ENCODE measurements around the gene IL4I1. TPM values are rescaled to one million over a fixed set of nuclear protein-coding genes. Genes with fewer than 3 reads are reported as not detected.

IL4I1 gene
- total RNA-seq, 4 donors from 2014 or later, result 0.15 to 1.1 TPM; not detected in 2

GRCh38 chr19:49932731-49933131 lies 36.0 kb upstream of the IL4I1 start:
- Histone ChIP-seq H3K36me3 (no peaks in the 10 kb centered on the region), H3K27ac (no peak overlapping the region), H3K9me3 (no peaks in the 10 kb centered on the region), H3K27me3 (no peaks in the 10 kb centered on the region), H3K4me1 (peaks cover 12 to 18% of the 10 kb centered on the region in 2 donors), H3K4me3 (no peak overlapping the region)
- TF ChIP-seq CTCF (IDR thresholded peaks at IDR 0.05 in 4 of 5, conservative IDR thresholded peaks at IDR 0.05 in 1 of 5) (no peak), POLR2A (IDR thresholded peaks at IDR 0.05) (no peak)
- intact Hi-C loops (cut with DNase I; ENCODE audit: low total_unique reads), result loop anchor here (5.0 kb wide), 1 partner anchor 70 kb away; no protein-coding TSS in a partner anchor
- in situ Hi-C loops (cut with MboI; ENCODE audit: low sequenced_read_pairs in 4 of 4), result loop anchor here in 3 of 4 donors (25.0 kb wide), 1 partner anchor 205 kb away; no protein-coding TSS in a partner anchor
- ATAC-seq (no peak), DNase-seq (no peak)

GRCh38 chr19:49932041-49932451 lies 35.4 kb upstream of the IL4I1 start:
- intact Hi-C loops (cut with DNase I; ENCODE audit: low total_unique reads) (loop anchor here (5.0 kb wide), 1 partner anchor 70 kb away; no protein-coding TSS in a partner anchor), in situ Hi-C loops (cut with MboI; ENCODE audit: low sequenced_read_pairs in 4 of 4) (loop anchor here in 3 of 4 donors (25.0 kb wide), 1 partner anchor 205 kb away; no protein-coding TSS in a partner anchor)
- H3K9me3 ChIP-seq, result no peaks in the 10 kb centered on the region

GRCh38 chr19:49931293-49932040 lies 34.8 kb upstream of the IL4I1 start:
- peaks cover 15 to 28% of the 10 kb centered on the region in 2 donors for H3K4me1 ChIP-seq
- H3K4me3 ChIP-seq, result no peak overlapping the region
- TF ChIP-seq CTCF (IDR thresholded peaks at IDR 0.05 in 4 of 5, conservative IDR thresholded peaks at IDR 0.05 in 1 of 5) (no peak), POLR2A (IDR thresholded peaks at IDR 0.05) (no peak)
- H3K27ac ChIP-seq, result peak overlapping the region in 1 of 4 donors; percentile 96
- no peak for DNase-seq
- H3K27me3 ChIP-seq, result no peaks in the 10 kb centered on the region
- in situ Hi-C loops (cut with MboI; ENCODE audit: low sequenced_read_pairs in 4 of 4), result loop anchor here in 3 of 4 donors (25.0 kb wide), 1 partner anchor 206 kb away; no protein-coding TSS in a partner anchor
- H3K36me3 ChIP-seq, result peaks cover 0 to 5% of the 10 kb centered on the region in 2 donors
- no peak for ATAC-seq
- H3K9me3 ChIP-seq, result no peaks in the 10 kb centered on the region
- intact Hi-C loops (cut with DNase I; ENCODE audit: low total_unique reads), result loop anchor here (5.0 kb wide), 1 partner anchor 71 kb away; no protein-coding TSS in a partner anchor

More at GRCh38 chr19:49932041-49932451, 35.4 kb upstream of the IL4I1 start:
- Histone ChIP-seq H3K27ac (no peak overlapping the region), H3K27me3 (no peaks in the 10 kb centered on the region), H3K4me1 (peaks cover 15 to 25% of the 10 kb centered on the region in 2 donors), H3K36me3 (peaks cover 0 to 5% of the 10 kb centered on the region in 2 donors), H3K4me3 (no peak overlapping the region)
- ATAC-seq, result no peak
- DNase-seq, result no peak
- TF ChIP-seq CTCF (IDR thresholded peaks at IDR 0.05 in 4 of 5, conservative IDR thresholded peaks at IDR 0.05 in 1 of 5) (no peak), POLR2A (IDR thresholded peaks at IDR 0.05) (no peak)

GRCh38 chr19:49930483-49931011 lies 33.9 kb upstream of the IL4I1 start:
- H3K4me1 ChIP-seq, result peaks cover 18 to 28% of the 10 kb centered on the region in 2 donors
- peaks cover 0 to 5% of the 10 kb centered on the region in 2 donors for H3K36me3 ChIP-seq
- ATAC-seq (no peak), DNase-seq (peak in 1 of 2 donors; percentile 34)
- in situ Hi-C loops (cut with MboI; ENCODE audit: low sequenced_read_pairs in 4 of 4) (loop anchor here in 3 of 4 donors (25.0 kb wide), 1 partner anchor 207 kb away; no protein-coding TSS in a partner anchor), intact Hi-C loops (cut with DNase I; ENCODE audit: low total_unique reads) (loop anchor here (5.0 kb wide), 1 partner anchor 72 kb away; no protein-coding TSS in a partner anchor)
- no peaks in the 10 kb centered on the region for H3K9me3 ChIP-seq
- peak overlapping the region; percentile 80 to 97 (median 92) for H3K4me3 ChIP-seq
- no peak for TF ChIP-seq CTCF (IDR thresholded peaks at IDR 0.05 in 4 of 5, conservative IDR thresholded peaks at IDR 0.05 in 1 of 5)
- no peak for TF ChIP-seq POLR2A (IDR thresholded peaks at IDR 0.05)
- peak overlapping the region; percentile 95 to 98 (median 96) for H3K27ac ChIP-seq
- no peaks in the 10 kb centered on the region for H3K27me3 ChIP-seq
